ENCODE measurements around the gene PDE8B.

The PDE8B gene

GRCh38 chr5:77318060-77318459 is 107.6 kb downstream of the PDE8B start:
- TF ChIP-seq MAX (IDR thresholded peaks at IDR 0.05): no peak
- TF ChIP-seq YY1 (IDR thresholded peaks at IDR 0.05; ENCODE audit: low read depth): no peak
- TF ChIP-seq NFIC (IDR thresholded peaks at IDR 0.05): no peak
- no peak for TF ChIP-seq USF1 (IDR thresholded peaks at IDR 0.05)
- no peak for TF ChIP-seq ZBTB7A (IDR thresholded peaks at IDR 0.05; ENCODE audit: low read depth)
- no peak for TF ChIP-seq EP300 (IDR thresholded peaks at IDR 0.05; ENCODE audit: borderline replicate concordance)
- TF ChIP-seq CREB1 (IDR thresholded peaks at IDR 0.05; ENCODE audit: low read depth): no peak
- TF ChIP-seq REST (IDR thresholded peaks at IDR 0.05; ENCODE audit: low read depth): no peak
- TF ChIP-seq TCF12 (IDR thresholded peaks at IDR 0.05; ENCODE audit: low read depth): no peak
- TF ChIP-seq TAF1 (IDR thresholded peaks at IDR 0.05; ENCODE audit: low read depth): no peak
- TF ChIP-seq TEAD4 (IDR thresholded peaks at IDR 0.05): no peak
- no peak for TF ChIP-seq RAD21 (IDR thresholded peaks at IDR 0.05; ENCODE audit: low read depth)
- TF ChIP-seq CEBPB (IDR thresholded peaks at IDR 0.05): no peak
- TF ChIP-seq EGR1 (IDR thresholded peaks at IDR 0.05): no peak
- TF ChIP-seq FOXM1 (IDR thresholded peaks at IDR 0.05; ENCODE audit: borderline replicate concordance, low read depth): no peak

- TF ChIP-seq NFIC (IDR thresholded peaks at IDR 0.05) (no peak), EGR1 (IDR thresholded peaks at IDR 0.05) (no peak), CREB1 (IDR thresholded peaks at IDR 0.05; ENCODE audit: low read depth) (no peak), CEBPB (IDR thresholded peaks at IDR 0.05) (no peak), MAX (IDR thresholded peaks at IDR 0.05) (no peak), REST (IDR thresholded peaks at IDR 0.05; ENCODE audit: low read depth) (no peak), FOXM1 (IDR thresholded peaks at IDR 0.05; ENCODE audit: borderline replicate concordance, low read depth) (no peak), TAF1 (IDR thresholded peaks at IDR 0.05; ENCODE audit: low read depth) (no peak), USF1 (IDR thresholded peaks at IDR 0.05) (no peak), TEAD4 (IDR thresholded peaks at IDR 0.05) (no peak), YY1 (IDR thresholded peaks at IDR 0.05; ENCODE audit: low read depth) (no peak), EP300 (IDR thresholded peaks at IDR 0.05; ENCODE audit: borderline replicate concordance) (no peak), RAD21 (IDR thresholded peaks at IDR 0.05; ENCODE audit: low read depth) (no peak), ZBTB7A (IDR thresholded peaks at IDR 0.05; ENCODE audit: low read depth) (no peak), TCF12 (IDR thresholded peaks at IDR 0.05; ENCODE audit: low read depth) (no peak)
These were observed 108.8 kb downstream of the PDE8B start for GRCh38 chr5:77319117-77319804.

GRCh38 chr5:77321793-77322394 is 111.4 kb downstream of the PDE8B start:
- TF ChIP-seq YY1 (IDR thresholded peaks at IDR 0.05; ENCODE audit: low read depth): no peak
- no peak for TF ChIP-seq EGR1 (IDR thresholded peaks at IDR 0.05)
- no peak for TF ChIP-seq FOXM1 (IDR thresholded peaks at IDR 0.05; ENCODE audit: borderline replicate concordance, low read depth)
- TF ChIP-seq MAX (IDR thresholded peaks at IDR 0.05): no peak
- TF ChIP-seq CEBPB (IDR thresholded peaks at IDR 0.05): no peak
- TF ChIP-seq TEAD4 (IDR thresholded peaks at IDR 0.05): no peak
- no peak for TF ChIP-seq NFIC (IDR thresholded peaks at IDR 0.05)
- TF ChIP-seq RAD21 (IDR thresholded peaks at IDR 0.05; ENCODE audit: low read depth): no peak
- no peak for TF ChIP-seq EP300 (IDR thresholded peaks at IDR 0.05; ENCODE audit: borderline replicate concordance)
- TF ChIP-seq ZBTB7A (IDR thresholded peaks at IDR 0.05; ENCODE audit: low read depth): no peak

- TF ChIP-seq ZBTB7A (IDR thresholded peaks at IDR 0.05; ENCODE audit: low read depth) (no peak), TAF1 (IDR thresholded peaks at IDR 0.05; ENCODE audit: low read depth) (no peak), NFIC (IDR thresholded peaks at IDR 0.05) (no peak), MAX (IDR thresholded peaks at IDR 0.05) (no peak), REST (IDR thresholded peaks at IDR 0.05; ENCODE audit: low read depth) (no peak), TCF12 (IDR thresholded peaks at IDR 0.05; ENCODE audit: low read depth) (no peak), CREB1 (IDR thresholded peaks at IDR 0.05; ENCODE audit: low read depth) (no peak), CEBPB (IDR thresholded peaks at IDR 0.05) (no peak)
These were observed 111.9 kb downstream of the PDE8B start for GRCh38 chr5:77322406-77322805.

All from Ishikawa (cell line).